Stimulated activated CD4-positive, alpha-beta T cell treated with anti-CD3 and anti-CD28 coated beads, TNF-alpha, amount 100 ng/mL, for 48 hours (primary cell): ENCODE data around the gene RYR3.

Experiments
- DNase-seq, 3 donors: peaks; one replicate each; pipeline ENCODE4 v3.0.0-alpha.2; 2020; ENCODE audit warnings: low read depth in 3 of 3

The RYR3 gene

DNA sequence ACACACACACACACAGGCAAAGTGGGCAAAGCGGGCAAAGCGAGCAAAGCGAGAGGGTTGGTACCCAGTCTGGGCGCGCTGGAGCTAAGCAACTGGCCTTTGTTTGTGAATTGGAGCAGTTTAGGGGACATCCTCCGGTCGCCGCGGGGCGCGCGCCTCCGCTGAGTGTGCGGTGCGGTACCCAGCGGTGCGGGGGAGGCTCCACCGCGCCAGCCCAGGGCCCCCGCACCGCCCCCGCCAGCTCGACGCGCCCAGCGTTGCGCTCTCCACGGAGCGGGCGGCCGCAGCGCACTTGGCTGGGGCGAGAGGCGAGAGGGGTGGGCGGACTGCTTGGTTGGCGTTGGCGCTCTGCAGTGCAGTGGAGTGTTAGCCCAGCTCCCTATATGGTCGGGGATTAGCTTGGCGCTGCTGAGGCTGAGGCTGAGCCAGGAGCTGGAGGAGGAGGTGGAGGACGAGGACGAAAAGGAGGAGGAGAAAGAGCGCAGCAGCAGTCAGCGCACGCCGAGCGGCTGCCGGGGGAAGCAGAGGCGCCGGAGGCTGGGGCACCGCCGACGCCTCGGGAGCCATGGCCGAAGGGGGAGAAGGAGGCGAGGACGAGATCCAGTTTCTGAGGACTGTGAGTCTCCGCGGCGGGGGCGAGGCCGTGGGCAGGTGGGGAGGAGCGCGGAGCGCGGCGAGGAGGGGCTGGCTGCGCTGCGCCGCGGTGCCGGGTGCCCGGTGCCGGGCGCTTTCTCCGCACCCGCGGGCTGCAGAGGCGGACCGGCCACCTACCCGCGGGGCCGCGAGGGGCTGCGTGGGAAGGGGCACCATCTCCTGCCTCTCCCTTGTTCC is at the start of gene RYR3:
Gene RYR3, plus strand, starts transcription at position 487 of the 831 bp plus-strand sequence. Its CDS starts 79 bp downstream, at position 566.
- DNase-seq: no peak

DNA sequence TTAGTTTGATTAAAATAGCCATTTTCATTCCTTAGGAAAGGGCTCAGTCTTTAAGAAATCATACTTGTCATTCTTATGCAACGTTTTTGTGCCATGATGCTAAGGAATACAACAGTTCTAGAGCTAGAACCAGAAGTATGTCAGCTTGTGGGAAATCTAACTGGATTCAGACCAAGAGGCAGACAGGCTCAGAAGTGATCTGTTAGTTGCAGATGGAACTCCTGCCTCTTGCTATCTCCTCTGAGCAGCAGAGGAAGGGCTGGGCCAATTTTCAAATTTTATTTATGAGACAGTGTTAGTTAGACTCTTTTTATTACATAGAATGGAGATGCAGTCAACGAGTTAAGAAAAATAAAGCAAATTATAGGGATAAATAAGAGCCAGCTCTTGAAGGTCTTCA is 48.5 kb upstream of the RYR3 start:
- no peak for DNase-seq

DNA sequence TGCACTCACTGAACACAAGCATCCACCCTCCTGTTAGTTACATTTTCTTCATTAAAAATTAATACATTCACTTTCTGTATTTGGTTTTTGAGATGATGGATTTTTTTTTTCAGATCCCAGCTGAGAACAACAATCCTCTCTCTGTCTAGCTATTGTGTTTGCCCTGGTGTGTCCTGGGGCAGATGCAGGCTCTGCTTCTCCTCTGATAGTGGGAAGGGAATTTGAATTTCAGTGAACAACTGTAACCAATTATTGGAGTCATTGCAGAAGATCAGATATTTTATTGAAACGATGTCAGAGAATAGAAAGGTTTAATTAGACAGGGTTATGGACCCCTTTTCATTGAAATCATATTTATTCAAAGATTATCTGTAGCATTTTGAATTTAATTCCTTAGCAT is 33.1 kb upstream of the RYR3 start:
- DNase-seq: no peak

DNA sequence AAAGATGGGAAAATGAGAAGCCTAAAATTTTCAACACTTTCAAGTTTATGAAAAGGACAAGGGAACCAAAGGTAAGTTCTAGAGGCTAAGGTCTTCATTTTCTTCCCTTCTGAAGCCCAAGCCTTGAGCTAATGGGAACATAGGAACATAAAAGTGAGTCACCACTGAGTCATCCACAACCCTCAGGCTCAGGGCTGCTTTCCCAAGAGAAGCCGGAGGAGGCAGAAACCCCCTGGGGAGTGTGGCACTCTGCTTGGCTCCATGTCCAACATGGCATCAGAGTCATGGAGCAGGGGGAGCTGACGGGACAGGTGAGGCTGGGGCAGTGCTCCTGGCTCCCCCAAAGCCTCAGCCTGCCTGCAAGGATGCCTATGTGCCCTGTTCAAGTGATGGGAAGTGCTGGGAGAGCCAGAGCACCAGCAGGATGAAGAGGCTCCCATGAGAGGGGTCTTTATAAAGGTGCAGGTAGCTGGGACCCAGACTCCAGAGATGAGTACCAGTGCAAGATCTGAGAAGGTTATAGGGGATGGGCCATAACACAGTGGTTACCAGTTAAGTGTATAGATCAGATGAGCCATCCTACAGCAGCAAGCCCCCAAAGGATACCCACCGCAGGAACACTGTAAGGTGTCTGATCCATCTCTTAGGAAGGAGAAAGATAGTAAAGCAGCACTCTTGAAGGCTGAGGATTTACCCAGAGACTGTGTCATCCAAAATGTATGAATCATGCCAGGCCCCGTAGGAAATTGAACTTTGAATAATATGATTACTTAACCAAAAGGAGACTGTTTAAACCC is 31.8 kb upstream of the RYR3 start:
- no peak for DNase-seq

DNA sequence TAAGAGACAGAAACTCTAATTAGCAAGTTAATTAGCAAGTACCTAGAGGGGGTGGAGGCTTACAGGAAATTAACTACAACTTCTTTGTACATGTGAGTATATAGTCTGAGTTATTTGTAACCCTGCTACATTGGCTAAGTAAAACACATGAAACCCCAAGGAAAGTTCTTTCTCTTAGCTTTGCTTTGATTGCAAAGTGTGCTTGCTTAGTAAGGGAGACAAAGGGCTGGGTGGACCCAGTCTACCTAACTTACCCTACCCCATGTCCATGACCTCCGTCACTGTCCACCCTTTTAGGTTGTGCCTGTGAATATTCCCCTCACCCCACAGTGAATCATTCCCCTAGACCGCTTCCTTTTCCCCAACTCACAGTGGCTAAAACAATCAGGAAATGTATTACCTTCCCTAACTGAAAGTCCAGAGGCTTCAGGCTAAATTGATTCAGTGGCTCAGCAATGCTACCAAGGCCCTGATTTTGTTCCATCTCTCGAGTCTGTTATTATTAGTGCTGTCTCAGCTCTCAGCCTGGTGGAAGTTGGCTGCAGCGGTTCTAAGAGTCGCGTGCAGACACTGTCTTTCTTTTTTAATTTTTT is 31.1 kb upstream of the RYR3 start:
- DNase-seq: no peak

DNA sequence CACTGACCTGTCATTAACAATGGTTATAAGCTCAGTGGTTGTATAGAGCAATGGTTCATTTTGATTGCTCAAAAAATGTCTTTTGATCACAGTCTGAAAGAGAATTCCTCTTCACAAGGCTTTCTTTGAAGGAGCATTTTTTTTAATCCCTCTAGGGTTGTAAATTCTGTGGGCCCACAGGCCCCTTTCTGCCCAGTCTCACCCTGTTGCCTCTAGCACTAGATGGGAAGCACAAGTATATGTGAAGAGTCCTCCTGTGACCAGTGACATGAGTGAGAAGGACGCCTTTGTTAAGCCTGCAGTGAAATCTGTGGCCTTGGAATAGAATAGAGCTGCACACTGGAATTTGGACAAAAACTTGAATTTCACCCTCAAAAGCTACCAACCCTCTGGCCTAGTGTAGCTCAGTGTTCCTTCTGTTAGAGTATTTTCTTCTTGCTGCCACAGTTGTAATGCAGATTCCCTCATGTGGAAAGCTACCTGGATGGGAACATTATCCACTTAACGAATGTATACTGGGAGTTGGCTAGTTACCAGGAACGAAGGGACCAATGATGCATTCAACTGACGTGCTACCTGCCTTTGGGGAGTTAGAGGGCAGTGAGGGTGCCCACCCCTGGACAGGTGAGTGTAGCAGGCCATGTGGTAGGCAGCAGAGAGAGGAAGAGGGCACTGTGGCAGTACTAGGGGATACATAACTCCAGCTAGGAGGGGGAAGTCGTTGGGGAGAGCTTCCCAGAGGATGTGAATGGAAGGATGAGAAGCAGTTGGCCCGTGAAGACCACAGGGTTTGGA is 28.3 kb upstream of the RYR3 start:
- DNase-seq: no peak

DNA sequence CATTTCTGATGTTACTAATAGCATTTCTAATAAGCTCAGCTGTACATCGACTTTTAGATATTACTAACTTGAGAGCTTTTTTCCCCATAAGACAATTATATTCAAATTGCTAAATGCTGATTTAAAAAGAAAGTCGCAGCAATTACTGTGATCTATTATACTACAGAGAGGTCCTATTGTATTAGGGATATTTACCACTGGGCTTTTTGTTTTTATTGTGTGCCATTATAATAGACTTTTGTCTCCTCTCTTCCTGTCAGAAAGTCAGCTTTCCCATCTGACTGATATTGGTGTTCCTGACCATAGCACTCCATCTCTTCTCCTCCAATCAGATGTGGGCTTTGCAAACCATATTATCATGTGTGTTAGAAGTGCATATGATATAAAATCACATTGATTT is 27.2 kb upstream of the RYR3 start:
- no peak for DNase-seq

DNA sequence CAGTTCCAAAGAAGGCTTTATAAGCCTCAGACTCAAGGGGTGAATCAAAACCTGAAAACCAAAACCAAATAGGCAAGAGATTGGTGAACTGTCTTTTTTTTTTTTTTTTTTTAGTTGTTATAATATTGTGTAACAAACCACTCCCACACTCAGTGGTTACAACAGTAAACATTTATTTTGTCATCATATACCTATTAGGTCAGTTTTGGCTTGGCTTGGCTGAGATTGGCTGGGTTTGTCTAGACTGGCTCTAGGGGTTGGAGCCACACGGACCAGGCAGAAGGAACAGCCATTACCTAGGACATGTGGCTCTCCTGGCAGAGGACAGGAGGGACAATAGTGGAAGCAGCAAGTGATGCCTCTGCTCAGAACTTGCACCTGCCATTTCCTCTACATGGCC is 26.4 kb upstream of the RYR3 start:
- no peak for DNase-seq

DNA sequence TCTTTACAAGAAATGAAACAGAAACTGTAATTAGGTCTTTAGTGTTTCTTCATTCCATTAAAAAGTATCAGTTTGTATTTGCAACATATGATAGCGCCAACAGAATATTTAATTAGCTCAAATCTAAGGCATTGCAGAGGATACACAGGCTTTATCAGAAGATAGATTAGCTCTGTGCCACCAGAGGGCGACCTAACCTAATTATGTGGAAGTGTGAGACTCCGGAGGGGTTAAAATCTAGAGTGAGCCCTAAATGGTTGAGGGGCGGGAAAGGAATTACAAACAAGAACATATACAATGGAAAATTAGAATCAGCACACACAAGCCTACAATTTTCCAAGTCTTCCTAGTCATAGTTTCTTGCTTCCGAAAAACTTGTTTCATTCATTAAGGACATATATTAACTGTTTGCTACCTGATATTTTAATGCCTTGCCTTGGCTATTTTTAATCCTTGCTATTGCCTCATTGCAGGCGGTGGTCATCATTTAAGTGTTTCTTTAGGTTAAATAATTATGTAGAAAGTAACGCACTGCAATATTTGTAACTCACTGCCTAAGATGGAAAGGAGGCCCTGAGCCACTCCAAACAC is 18.0 kb upstream of the RYR3 start:
- peak in 2 of 3 donors; percentile 31 to 55 for DNase-seq

DNA sequence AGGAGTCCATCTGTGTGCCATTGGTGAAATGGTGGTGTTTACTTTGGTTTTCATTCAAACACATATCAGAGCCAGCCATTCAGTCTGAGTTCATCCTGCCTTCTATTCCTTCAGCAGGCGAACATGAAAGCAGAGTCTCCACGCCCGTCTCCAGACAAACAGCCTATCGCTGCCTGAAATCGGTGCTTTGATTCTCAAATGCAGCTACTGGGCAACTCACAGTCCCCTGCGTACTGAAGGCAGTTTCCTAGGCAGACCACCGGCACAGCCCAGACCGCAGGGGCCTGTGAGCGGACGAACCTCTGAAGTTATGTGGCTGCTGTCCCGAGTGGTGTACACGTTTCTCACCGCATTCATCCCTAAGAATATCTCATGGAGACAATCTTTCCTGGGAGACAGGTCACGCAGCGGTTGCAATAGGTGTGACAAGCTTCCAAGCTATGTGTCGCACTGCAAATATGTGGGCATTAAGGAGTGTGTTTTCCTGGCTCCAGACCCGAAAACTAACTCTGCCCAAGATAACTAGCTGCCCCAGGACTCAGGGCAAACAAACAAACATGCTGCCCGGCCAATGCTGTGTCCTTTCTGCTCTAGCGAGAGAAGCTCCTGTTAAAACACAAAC is 16.9 kb upstream of the RYR3 start:
- DNase-seq: no peak

DNA sequence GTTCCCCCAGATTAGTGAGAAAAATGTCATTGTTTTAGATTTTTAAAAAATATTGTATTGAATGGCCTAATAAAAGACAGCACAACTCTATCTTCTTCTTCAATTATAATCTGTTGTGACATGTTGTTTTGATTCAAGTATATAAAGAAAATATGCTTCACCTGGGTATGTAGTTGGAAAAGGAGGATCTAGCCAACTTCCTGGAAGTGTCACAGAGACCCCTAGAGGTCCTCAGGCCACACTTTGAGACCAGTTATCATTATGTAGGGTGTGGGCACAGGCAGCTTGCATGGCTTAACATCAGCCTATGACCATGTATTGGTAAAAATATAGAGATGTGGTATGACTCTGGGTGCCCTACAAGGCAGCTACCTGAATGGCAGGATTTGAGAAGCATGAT is 14.7 kb upstream of the RYR3 start:
- no peak for DNase-seq

DNA sequence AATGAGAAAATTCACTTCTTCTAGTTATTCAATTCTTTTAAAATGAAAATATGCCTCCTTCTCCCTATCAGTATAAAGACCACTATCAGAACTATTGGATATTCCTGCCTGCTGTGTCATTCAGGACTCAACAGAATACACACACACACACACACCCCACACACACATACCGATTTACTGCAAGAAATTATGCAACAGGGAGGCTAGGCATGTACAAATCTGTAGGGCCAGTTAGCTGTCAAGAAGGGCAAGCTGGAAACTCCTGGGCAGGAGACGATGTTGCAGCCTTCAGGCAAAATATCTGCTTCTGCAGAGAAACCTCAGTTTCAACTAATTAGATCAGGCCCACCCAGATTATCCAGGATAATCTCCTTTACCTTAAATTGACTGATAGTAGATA is 13.9 kb upstream of the RYR3 start:
- no peak for DNase-seq

DNA sequence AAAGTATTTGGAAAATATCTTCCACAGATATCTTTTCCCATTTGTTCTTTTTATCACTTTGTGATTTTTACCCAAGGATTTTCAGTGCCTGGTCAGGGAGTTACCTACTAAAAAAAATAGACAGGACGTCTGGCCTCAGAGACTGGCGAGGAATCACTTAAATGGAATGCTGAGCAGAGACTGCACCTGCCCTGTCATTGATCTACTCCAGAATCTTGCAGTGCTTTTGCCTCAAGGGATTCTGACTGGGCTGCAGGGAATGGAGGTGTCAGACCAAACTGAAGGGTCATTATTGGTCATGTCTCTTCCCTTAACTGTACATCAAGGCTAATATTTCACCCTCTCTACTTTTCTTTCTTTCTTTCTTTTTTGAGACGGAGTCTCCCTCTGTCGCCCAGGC is 12.1 kb upstream of the RYR3 start:
- no peak for DNase-seq

DNA sequence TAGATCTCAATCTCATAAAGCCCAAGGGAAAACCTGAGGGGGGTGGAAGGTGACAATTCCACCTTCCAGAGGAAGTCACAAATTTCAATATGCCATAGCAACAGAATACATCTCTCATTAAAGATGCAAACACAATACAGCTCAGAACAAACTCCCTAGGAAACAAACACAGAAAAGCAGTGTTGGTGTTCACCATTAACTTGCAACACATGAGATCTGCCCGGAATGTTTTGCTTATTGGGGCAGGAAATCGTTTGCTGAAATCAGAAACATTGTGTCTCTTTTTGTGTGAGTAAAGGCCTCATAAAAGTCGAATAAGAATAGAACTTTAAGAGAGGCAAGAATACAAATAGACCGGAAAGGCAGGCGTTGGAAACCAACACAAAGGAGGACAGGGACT is 5.8 kb upstream of the RYR3 start:
- no peak for DNase-seq

DNA sequence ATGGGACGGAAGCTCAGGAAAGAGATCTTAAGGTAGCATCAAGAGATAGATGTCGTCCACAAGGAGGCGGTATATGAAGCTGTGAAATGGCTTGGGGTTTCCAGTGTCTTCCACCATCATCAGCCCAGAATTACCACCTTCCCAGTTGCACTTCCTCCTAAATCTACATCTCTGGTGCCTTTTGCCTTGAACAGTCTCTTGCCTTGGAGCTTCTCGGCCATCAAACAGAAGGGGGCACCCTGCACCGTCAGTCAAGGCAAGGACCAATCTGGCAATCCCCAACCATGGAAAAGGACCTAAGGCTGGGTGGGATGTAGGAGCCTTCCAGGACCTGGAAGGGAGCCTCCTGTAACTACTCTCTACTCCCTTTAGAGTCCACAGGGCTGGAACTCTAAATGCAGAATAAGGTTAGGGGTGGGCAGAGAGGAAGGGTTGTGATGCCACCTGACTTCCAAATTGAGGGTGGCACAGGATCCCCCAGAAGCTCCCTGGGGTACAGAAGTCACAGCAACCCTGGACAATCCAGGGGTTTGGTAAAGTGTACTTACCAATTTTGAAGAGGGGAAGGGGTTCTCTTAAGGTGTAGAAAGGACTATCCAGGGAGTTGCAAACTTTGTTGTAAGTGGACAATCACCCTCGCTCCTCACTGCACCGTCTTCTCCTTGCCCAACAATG is 1.0 kb upstream of the RYR3 start:
- DNase-seq: no peak

DNA sequence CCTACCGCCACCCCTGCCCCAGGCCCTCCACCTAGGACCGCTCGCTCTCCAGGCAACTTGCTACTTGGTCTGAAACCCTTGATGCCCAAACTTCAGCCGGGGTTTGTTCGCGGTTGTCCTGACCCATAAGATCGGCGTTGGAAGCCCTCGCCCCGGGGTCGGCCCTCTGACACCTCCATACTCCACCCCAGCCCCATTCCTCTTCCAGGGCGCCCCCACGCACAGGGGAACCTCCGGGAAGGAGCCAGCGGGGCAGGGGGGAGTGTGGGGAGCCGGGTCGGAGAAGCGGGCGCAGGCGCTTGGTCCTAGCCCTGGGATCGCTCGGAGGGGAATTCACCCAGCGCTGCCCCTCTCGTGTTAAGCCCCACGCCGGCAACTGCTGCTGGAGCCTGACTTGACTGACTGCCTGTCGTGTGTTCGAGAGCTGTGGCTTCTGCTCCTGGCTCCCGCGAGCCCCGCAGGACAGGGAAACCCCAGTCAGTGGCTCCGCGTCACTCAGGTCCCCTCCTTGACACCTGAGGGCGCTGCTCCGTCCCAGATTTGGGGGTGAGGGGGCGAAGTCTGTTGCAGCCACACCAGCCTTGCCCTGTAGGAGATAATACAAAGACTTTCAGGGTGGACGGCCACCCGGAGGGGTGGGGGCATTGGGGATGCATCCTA is 675 bp downstream of the RYR3 start:
- DNase-seq: no peak

DNA sequence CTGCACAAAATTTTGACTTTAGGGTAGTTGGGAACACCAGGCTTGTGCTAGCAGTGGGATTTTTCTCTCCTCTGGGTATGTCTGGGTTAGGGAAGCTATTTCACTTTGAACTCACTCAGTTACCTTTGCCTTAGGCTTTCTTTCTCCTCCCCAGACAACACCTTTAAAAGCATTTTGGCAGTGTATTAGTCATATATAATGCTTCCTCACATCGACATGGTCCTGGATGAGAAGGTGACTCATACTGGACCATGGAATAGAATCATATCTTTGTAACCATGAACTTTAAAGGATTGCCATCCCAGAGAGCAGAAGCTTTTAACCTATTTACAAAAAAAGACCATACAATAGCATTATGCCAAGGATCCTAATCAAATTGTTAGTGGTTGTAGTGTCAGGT is 2.7 kb downstream of the RYR3 start:
- DNase-seq: no peak

DNA sequence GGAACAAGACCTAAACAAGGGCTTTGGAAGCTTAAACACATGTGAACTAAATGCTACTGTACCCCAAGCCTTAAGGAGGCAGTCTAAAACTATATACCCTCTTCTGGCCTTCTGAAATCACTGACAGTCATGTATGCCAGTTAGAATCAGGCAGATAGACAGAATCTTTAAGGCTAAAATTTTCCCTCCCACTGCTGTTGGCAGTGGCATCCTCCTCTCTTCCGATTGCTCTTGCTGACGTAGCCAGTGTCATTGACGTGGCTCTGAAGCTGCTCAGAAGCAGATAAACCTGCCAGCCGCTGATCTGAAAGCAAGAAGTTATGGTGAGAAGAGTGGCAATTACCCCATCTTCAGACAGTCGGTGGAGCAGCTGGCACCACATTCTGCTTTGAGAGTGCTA is 3.3 kb downstream of the RYR3 start:
- no peak for DNase-seq

DNA sequence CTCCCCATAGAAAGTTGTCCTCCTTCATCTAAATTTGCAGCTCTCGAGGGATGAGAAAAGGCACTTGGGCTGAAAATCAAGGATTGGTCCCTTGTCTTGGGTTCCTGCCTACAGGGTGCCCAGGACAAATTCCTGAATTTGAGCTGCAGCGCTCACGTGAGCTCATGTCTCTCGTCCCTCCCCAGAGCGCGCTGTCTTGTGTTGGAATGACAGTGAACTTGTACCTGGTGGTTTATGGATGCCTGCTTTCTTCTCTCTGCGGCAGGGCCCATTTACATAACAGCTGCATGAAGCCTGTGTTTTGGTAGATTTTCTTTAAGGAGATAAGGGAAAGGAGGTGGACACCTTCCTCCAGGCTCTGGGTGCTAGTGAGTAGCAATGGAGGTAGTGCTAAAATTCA is 4.3 kb downstream of the RYR3 start:
- DNase-seq: no peak

DNA sequence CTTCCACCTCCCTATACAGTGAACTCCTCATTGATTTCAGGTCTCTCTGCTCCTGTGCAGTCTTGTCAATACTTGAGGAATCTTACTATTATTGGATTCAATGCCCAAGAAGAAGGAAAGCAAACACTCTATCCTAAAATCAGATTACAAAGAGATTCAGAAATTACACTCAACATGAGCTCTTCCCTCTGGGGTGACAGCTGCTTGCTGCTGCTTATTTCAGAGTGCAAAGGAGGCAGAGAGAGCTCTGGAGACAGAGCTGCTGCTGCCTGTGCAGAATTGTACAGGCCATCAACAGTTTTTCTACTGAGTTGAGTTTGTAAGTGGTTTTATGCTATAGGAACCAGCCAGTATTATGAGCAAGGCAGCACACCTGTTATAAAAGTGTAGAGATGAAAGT is 7.1 kb downstream of the RYR3 start:
- no peak for DNase-seq
